ENCODE measurements around the gene OSBPL7. TPM values are rescaled to one million over a fixed set of nuclear protein-coding genes. Genes with fewer than 3 reads are reported as not detected.

The OSBPL7 gene
- total RNA-seq, 1 experiment from 2014 or later = 9.1 TPM

DNA sequence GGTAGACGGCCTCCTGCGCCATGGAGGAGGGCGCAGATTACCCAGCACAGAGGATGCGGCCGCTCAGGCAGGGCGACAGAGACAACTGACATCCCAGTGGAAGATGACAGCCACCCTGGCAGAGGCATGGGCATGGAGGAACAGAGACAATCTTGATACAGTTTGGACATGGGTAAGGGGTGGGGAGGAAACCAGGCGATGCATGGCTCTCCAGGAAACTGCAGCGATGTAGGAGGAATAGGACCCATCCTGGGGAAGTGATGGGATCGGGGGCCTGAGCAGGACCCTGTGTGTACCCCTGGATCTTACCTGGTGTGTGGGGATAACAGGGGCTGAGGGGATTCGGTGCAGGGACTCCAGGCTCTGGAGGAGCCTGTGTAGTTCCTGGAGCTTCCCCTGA lies 4.6 kb downstream of the OSBPL7 start:
- H3K36me3 ChIP-seq (ENCODE audit: insufficient read depth, low read length, poor library complexity, severe bottlenecking) = no peaks in the 10 kb centered on the region
- no TSS peak for BruUV-seq (replicated peaks)

DNA sequence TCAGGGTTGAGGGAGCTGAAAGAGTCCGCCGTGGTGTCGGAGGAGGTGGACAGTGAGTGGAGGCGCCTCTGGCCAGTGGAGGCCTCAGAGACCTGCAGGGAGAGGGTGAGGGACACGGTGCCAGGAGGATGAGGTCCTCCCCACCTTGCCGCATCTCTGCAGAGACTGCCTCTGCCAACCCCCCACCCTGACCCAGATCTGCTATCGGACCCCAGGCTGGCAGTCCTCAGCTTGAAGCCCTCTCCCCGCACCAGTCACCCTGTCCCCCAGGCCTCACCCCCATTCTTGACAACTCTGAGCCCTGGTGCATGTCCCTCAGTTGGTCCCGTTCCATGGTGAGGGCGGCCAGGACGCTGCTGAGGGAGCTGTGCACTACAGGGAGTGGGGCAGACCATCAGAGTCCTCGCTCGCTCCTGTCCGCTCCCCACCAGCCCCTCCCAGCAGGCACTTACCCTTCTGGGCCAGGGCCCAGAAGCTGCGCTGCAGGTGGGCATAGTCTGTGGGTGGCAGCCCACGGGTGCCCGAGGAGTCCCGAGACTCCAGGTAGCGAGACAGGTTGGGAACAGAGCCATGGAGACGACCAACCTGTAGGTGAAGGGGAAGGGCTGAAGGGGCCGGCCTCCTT lies 5.4 kb downstream of the OSBPL7 start:
- intact Hi-C loops (cut with micrococcal nuclease; ENCODE audit: unreplicated experiment) = no loop called here
- no peak for DNase-seq (ENCODE audit: low spot score)
- H3K9me3 ChIP-seq (ENCODE audit: low read depth, low read length, poor library complexity, severe bottlenecking) = no peaks in the 10 kb centered on the region
- no peaks in the 10 kb centered on the region for H3K4me1 ChIP-seq (ENCODE audit: insufficient read depth, low read length, poor library complexity, severe bottlenecking)
- H3K4me3 ChIP-seq (ENCODE audit: low read depth, low read length, poor library complexity, severe bottlenecking) = no peak overlapping the region
- BruUV-seq (replicated peaks) = no TSS peak
- TF ChIP-seq EZH2 (IDR thresholded peaks at IDR 0.05; ENCODE audit: borderline replicate concordance, low read depth, low read length, poor library complexity, severe bottlenecking) = no peak
- TF ChIP-seq, protein P1, sequence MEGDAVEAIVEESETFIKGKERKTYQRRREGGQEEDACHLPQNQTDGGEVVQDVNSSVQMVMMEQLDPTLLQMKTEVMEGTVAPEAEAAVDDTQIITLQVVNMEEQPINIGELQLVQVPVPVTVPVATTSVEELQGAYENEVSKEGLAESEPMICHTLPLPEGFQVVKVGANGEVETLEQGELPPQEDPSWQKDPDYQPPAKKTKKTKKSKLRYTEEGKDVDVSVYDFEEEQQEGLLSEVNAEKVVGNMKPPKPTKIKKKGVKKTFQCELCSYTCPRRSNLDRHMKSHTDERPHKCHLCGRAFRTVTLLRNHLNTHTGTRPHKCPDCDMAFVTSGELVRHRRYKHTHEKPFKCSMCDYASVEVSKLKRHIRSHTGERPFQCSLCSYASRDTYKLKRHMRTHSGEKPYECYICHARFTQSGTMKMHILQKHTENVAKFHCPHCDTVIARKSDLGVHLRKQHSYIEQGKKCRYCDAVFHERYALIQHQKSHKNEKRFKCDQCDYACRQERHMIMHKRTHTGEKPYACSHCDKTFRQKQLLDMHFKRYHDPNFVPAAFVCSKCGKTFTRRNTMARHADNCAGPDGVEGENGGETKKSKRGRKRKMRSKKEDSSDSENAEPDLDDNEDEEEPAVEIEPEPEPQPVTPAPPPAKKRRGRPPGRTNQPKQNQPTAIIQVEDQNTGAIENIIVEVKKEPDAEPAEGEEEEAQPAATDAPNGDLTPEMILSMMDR (conservative IDR thresholded peaks at IDR 0.05; ENCODE audit: low read depth, low read length) = no peak
- ChIA-PET POLR2A (ENCODE audit: low non-redundant PET) (no interaction called here), CTCF (no interaction called here)
- H3K27ac ChIP-seq (ENCODE audit: low read depth, low read length, poor library complexity, severe bottlenecking) = no peak overlapping the region
- no peaks in the 10 kb centered on the region for H3K27me3 ChIP-seq (replicated peaks; ENCODE audit: insufficient read depth, low read depth, low read length, poor library complexity)
- no peaks in the 10 kb centered on the region for H3K36me3 ChIP-seq (ENCODE audit: insufficient read depth, low read length, poor library complexity, severe bottlenecking)

More for the DNA sequence above, 4.6 kb downstream of the OSBPL7 start:
- H3K9me3 ChIP-seq (ENCODE audit: low read depth, low read length, poor library complexity, severe bottlenecking) = no peaks in the 10 kb centered on the region
- no peak for DNase-seq (ENCODE audit: low spot score)
- H3K27ac ChIP-seq (ENCODE audit: low read depth, low read length, poor library complexity, severe bottlenecking) = no peak overlapping the region
- H3K27me3 ChIP-seq (replicated peaks; ENCODE audit: insufficient read depth, low read depth, low read length, poor library complexity) = no peaks in the 10 kb centered on the region
- no peak for TF ChIP-seq EZH2 (IDR thresholded peaks at IDR 0.05; ENCODE audit: borderline replicate concordance, low read depth, low read length, poor library complexity, severe bottlenecking)
- TF ChIP-seq, protein P1 (conservative IDR thresholded peaks at IDR 0.05; ENCODE audit: low read depth, low read length) = no peak
- CTCF ChIA-PET = no interaction called here
- POLR2A ChIA-PET (ENCODE audit: low non-redundant PET) = no interaction called here
- no peak overlapping the region for H3K4me3 ChIP-seq (ENCODE audit: low read depth, low read length, poor library complexity, severe bottlenecking)
- H3K4me1 ChIP-seq (ENCODE audit: insufficient read depth, low read length, poor library complexity, severe bottlenecking) = peaks cover 4% of the 10 kb centered on the region
- intact Hi-C loops (cut with micrococcal nuclease; ENCODE audit: unreplicated experiment) = no loop called here

DNA sequence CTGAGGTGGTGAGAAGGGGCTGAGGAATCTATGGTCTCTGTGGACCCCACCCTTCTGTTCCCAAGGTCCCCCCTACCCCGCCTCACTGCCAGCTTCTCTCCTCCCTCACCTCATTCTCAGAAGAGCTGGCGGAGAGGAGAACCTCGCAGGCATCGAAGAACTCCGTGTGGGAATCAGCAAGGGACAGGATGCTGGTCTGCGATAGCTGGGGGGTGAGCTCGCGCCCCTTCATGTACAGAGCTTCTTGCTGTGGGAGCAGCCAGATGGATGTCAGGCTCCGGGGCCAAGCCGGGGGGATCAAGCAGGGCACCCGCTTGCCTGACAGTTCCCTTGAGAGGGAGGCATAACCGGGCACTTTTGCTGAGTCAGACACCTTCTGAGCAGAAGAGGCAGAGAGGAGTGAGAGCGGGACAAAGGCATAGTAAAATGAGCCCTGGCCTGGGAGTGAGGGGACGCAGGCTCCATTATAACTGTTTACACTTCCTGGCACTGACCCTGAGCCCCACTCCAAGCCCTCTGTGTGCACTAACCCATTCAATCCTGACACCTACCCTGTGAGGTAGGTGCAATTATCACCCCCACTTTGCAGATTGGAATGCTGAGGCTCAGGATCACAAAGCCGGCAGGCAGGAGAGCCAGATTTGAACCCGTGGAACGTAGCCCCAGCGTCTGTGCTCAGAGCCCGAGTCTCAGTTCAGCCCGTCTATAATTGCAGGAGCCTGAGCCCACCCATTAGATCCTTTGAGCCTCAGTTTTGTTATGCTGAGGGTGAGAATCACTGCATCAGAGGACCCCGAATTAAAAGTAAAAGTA lies 6.3 kb downstream of the OSBPL7 start:
- intact Hi-C loops (cut with micrococcal nuclease; ENCODE audit: unreplicated experiment) = no loop called here
- Histone ChIP-seq H3K9me3 (ENCODE audit: low read depth, low read length, poor library complexity, severe bottlenecking) (no peaks in the 10 kb centered on the region), H3K4me3 (ENCODE audit: low read depth, low read length, poor library complexity, severe bottlenecking) (no peak overlapping the region), H3K36me3 (ENCODE audit: insufficient read depth, low read length, poor library complexity, severe bottlenecking) (no peaks in the 10 kb centered on the region), H3K27me3 (replicated peaks; ENCODE audit: insufficient read depth, low read depth, low read length, poor library complexity) (no peaks in the 10 kb centered on the region), H3K4me1 (ENCODE audit: insufficient read depth, low read length, poor library complexity, severe bottlenecking) (no peaks in the 10 kb centered on the region), H3K27ac (ENCODE audit: low read depth, low read length, poor library complexity, severe bottlenecking) (no peak overlapping the region)
- ChIA-PET CTCF (no interaction called here), POLR2A (ENCODE audit: low non-redundant PET) (no interaction called here)
- TF ChIP-seq EZH2 (IDR thresholded peaks at IDR 0.05; ENCODE audit: borderline replicate concordance, low read depth, low read length, poor library complexity, severe bottlenecking) = no peak
- TF ChIP-seq, protein P1 (conservative IDR thresholded peaks at IDR 0.05; ENCODE audit: low read depth, low read length) = no peak
- no peak for DNase-seq (ENCODE audit: low spot score)
- BruUV-seq (replicated peaks) = no TSS peak

Measured in A673 (cell line).